ENCODE data around the gene FES. TPM values are rescaled to one million over a fixed set of nuclear protein-coding genes. Genes with fewer than 3 reads are reported as not detected.
A peak's percentile ranks its signal among the peaks of the same experiment; 100 is the strongest.

The FES gene
- total and polyA plus RNA-seq, 10 of the 15 experiments (the other 5 are each of a cell fraction or from before 2014, with no cell fraction given) = 0.07 to 23.9 (median 9.9) TPM

GRCh38 chr15:90931575-90931827 is 47.2 kb downstream of the FES start:
- intact Hi-C loops (cut with micrococcal nuclease; ENCODE audit: unreplicated experiment) = loop anchor here (5.0 to 10.0 kb wide), 4 partner anchors 77 to 289 kb away; partner anchors contain the start of gene BLM
- peak overlapping the region; percentile 93 for H3K9ac ChIP-seq (ENCODE audit: control insufficient read depth, insufficient read depth, low read length)
- ChIA-PET POLR2A (interaction anchor here (0.6 to 7.0 kb wide), 18 partner anchors 9 to 780 kb away, joined by 3 to 113 read pairs (median 5); partner anchors contain the start of genes BLM, MAN2A2 and RCCD1), SMC1A (ENCODE audit: uncharacterized antibody, unreplicated experiment) (interaction anchor here (0.9 to 9.2 kb wide), 23 partner anchors 10 to 611 kb away, joined by 3 to 225 read pairs (median 4); partner anchors contain the start of gene MAN2A2), RAD21 (ENCODE audit: unreplicated experiment) (interaction anchor here (0.5 to 7.2 kb wide), 32 partner anchors 8 to 739 kb away, joined by 3 to 193 read pairs (median 4); partner anchors contain the start of genes BLM, FES, MAN2A2 and RCCD1), CTCF (interaction anchor here (0.7 to 18.1 kb wide), 62 partner anchors 8 to 699 kb away, joined by 3 to 480 read pairs (median 4); partner anchors contain the start of genes BLM, FES, MAN2A2 and NGRN)
- WGBS (ENCODE audit: insufficient coverage, insufficient replicate concordance, low lambda C conversion rate, missing lambda C conversion rate) = 0% methylated on average over 6 of the region's 6 CpGs
- peak overlapping the region; percentile 85 for H3K27ac ChIP-seq (ENCODE audit: control insufficient read depth, insufficient read depth)
- H3K4me3 ChIP-seq = peak overlapping the region; percentile 90
- no peaks in the 10 kb centered on the region for H3K27me3 ChIP-seq (replicated peaks in 1 of 2; ENCODE audit: control insufficient read depth in 2 of 2, insufficient read depth in 2 of 2, low read length in 1 of 2)
- H4K20me1 ChIP-seq (ENCODE audit: control insufficient read depth, insufficient read depth) = no peaks in the 10 kb centered on the region; the same call in 1 of the 2 replicates
- no peaks in the 10 kb centered on the region for H3K36me3 ChIP-seq (ENCODE audit: control insufficient read depth in 2 of 2, insufficient read depth in 2 of 2, low read length in 1 of 2)
- peaks cover 35% of the 10 kb centered on the region for H3K4me1 ChIP-seq (ENCODE audit: control insufficient read depth, insufficient read depth, low read length)
- ATAC-seq (no peak), DNase-seq (ENCODE audit: low read depth, low spot score) (no peak), FAIRE-seq (no peak)
- in situ Hi-C loops (cut with MboI) = no loop called here
- peak overlapping the region; percentile 87 for H3K4me2 ChIP-seq (ENCODE audit: control insufficient read depth, insufficient read depth)
- BruUV-seq (replicated peaks) = no TSS peak
- peak overlapping the region; percentile 98 for H2AFZ ChIP-seq (ENCODE audit: control insufficient read depth, low read depth, low read length)
- TF ChIP-seq RAD21 (IDR thresholded peaks at IDR 0.05; ENCODE audit: insufficient read depth, low read depth, low read length) = peak; percentile 54; the same call in 1 of the 2 replicates
- no peak for TF ChIP-seq DPF2 (IDR thresholded peaks at IDR 0.05)
- no peaks in the 10 kb centered on the region for H3K9me3 ChIP-seq (replicated peaks; ENCODE audit: control insufficient read depth, insufficient read depth, low read length)
- H3K79me2 ChIP-seq (ENCODE audit: control insufficient read depth, insufficient read depth, low read length) = peaks cover 31% of the 10 kb centered on the region

- peak; percentile 63 for DNase-seq (ENCODE audit: low read depth, low spot score)
- Histone ChIP-seq H3K36me3 (ENCODE audit: control insufficient read depth in 2 of 2, insufficient read depth in 2 of 2, low read length in 1 of 2) (no peaks in the 10 kb centered on the region), H3K9ac (ENCODE audit: control insufficient read depth, insufficient read depth, low read length) (peak within 1 kb of the TSS; percentile 93), H3K27me3 (replicated peaks in 1 of 2; ENCODE audit: control insufficient read depth in 2 of 2, insufficient read depth in 2 of 2, low read length in 1 of 2) (no peaks in the 10 kb centered on the region), H3K79me2 (ENCODE audit: control insufficient read depth, insufficient read depth, low read length) (peaks cover 31% of the 10 kb centered on the region), H2AFZ (ENCODE audit: control insufficient read depth, low read depth, low read length) (peak within 1 kb of the TSS; percentile 98), H3K27ac (ENCODE audit: control insufficient read depth, insufficient read depth) (peak within 1 kb of the TSS; percentile 85), H3K4me2 (ENCODE audit: control insufficient read depth, insufficient read depth) (peak within 1 kb of the TSS; percentile 87), H3K4me3 (peak within 1 kb of the TSS; percentile 90), H4K20me1 (ENCODE audit: control insufficient read depth, insufficient read depth) (no peaks in the 10 kb centered on the region; the same call in 1 of the 2 replicates), H3K4me1 (ENCODE audit: control insufficient read depth, insufficient read depth, low read length) (peaks cover 35% of the 10 kb centered on the region), H3K9me3 (replicated peaks; ENCODE audit: control insufficient read depth, insufficient read depth, low read length) (no peaks in the 10 kb centered on the region)
- intact Hi-C loops (cut with micrococcal nuclease; ENCODE audit: unreplicated experiment) (loop anchor here (1.0 to 10.0 kb wide), 5 partner anchors 77 to 612 kb away; partner anchors contain the start of gene BLM), in situ Hi-C loops (cut with MboI) (no loop called here)
- WGBS (ENCODE audit: insufficient coverage, insufficient replicate concordance, low lambda C conversion rate, missing lambda C conversion rate) = under 1% methylated on average over 52 of the region's 52 CpGs
- ChIA-PET SMC1A (ENCODE audit: uncharacterized antibody, unreplicated experiment) (interaction anchor here (0.5 to 9.2 kb wide), 32 partner anchors 9 to 613 kb away, joined by 3 to 225 read pairs (median 4); partner anchors contain the start of genes BLM, MAN2A2 and RCCD1), CTCF (interaction anchor here (0.6 to 18.1 kb wide), 72 partner anchors 9 to 718 kb away, joined by 3 to 480 read pairs (median 4); partner anchors contain the start of genes BLM, FES, MAN2A2 and NGRN), POLR2A (interaction anchor here (0.6 to 7.0 kb wide), 18 partner anchors 9 to 781 kb away, joined by 3 to 113 read pairs (median 4); partner anchors contain the start of genes BLM, MAN2A2 and RCCD1), RAD21 (ENCODE audit: unreplicated experiment) (interaction anchor here (0.5 to 7.2 kb wide), 35 partner anchors 8 to 775 kb away, joined by 3 to 193 read pairs (median 4); partner anchors contain the start of genes BLM, CIB1, FES and GDPGP1)
- peak; percentile 97 for FAIRE-seq
- ATAC-seq = peak; percentile 74
- BruUV-seq (replicated peaks) = TSS peak; percentile 55
- TF ChIP-seq NKRF (conservative IDR thresholded peaks at IDR 0.05) (peak; percentile 79), POLR2A (IDR thresholded peaks at IDR 0.05; ENCODE audit: low read depth, low read length) (peak; percentile 86), DPF2 (IDR thresholded peaks at IDR 0.05) (peak; percentile 85), ESRRA (IDR thresholded peaks at IDR 0.05; ENCODE audit: low read length) (0 out of 2 replicates have a peak, but pooled peaks have one; percentile 49), IKZF2 (IDR thresholded peaks at IDR 0.05) (peak; percentile 27 to 46; a peak in 2 of 4 replicates), HCFC1 (IDR thresholded peaks at IDR 0.05; ENCODE audit: low read length) (peak; percentile 48), RELB (IDR thresholded peaks at IDR 0.05; ENCODE audit: low read depth) (peak; percentile 48), MYB (IDR thresholded peaks at IDR 0.05; ENCODE audit: borderline replicate concordance, low read depth, low read length) (no peak)
Measured at GRCh38 chr15:90931828-90932659, 47.7 kb downstream of the FES start, which contains the start of gene HDDC3. Gene HDDC3, minus strand, starts transcription at chr15:90932549. Its CDS starts 9 bp downstream, at chr15:90932540.

Data from GM12878 (cell line).